CD4-positive, alpha-beta T cell treated with Interleukin-6 for 4 hours (primary cell): ENCODE results near the gene MKNK1.

Experiments used
- DNase-seq: peaks from one replicate; pipeline ENCODE4 v3.0.0-alpha.2; 2020; ENCODE audit warnings: mixed read lengths

MKNK1 gene

GRCh38 chr1:46557403-46557802 is 46.7 kb downstream of the MKNK1 start:
- no peak for DNase-seq

DNA sequence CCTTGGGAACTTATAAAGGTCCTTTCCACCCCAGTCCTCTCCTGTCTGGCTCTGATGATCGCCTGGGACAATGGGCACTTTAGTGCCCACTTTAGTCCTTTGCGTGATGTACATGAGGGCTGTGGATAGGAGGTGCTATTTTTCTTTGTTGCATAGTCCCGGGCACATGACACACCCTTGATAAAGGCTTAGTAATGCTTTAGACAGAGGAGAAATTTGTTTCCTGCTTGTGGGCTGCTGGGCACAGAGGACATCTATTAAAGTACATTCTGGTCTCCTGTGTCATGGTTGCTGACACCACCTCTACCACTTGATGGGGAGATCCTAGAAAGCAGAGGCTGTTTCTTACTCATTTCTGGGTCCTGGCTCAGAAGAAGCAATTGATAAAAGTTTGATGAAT is 47.2 kb downstream of the MKNK1 start:
- DNase-seq = no peak

GRCh38 chr1:46555826-46556619 is 48.0 kb downstream of the MKNK1 start:
- DNase-seq = no peak

- DNase-seq = no peak
Measured at GRCh38 chr1:46554597-46555381, 49.3 kb downstream of the MKNK1 start.

DNA sequence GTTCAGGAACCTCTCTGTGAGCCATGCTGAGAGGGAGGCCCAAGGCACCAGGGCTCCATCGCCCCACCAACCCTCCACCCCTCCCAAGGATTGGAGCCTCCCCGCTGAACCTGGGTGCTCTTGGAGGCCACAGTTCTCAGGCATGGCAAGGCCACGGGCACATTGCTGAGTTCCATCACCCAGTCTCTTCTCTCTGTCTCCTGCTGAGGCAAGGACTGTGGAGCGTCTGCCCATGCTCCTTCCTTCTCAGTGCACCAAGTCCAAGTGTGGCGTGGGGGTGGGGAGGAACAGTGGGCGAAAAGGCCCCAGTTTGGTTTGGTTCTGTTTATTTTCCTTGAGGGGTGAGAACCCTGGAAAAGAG is 49.9 kb downstream of the MKNK1 start:
- DNase-seq = no peak

DNA sequence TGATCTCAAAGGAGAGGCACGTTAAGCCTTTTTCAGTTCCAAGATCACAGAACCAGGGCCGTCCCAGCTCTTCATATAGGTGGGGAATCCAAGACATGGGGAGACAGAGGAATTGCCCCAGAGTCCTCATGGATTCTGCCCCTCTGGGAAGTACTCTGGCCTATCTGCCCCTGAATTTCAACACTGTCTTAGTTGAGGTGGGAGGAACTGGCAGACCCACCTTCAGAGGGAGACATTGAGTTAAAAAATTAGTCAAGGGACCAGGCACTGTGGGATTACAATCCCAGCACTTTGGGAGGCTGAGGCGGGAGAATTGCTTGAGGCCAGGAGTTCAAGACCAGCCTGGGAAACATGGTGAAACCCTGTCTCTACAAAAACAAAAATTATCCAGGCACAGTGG is 50.6 kb downstream of the MKNK1 start:
- no peak for DNase-seq

DNA sequence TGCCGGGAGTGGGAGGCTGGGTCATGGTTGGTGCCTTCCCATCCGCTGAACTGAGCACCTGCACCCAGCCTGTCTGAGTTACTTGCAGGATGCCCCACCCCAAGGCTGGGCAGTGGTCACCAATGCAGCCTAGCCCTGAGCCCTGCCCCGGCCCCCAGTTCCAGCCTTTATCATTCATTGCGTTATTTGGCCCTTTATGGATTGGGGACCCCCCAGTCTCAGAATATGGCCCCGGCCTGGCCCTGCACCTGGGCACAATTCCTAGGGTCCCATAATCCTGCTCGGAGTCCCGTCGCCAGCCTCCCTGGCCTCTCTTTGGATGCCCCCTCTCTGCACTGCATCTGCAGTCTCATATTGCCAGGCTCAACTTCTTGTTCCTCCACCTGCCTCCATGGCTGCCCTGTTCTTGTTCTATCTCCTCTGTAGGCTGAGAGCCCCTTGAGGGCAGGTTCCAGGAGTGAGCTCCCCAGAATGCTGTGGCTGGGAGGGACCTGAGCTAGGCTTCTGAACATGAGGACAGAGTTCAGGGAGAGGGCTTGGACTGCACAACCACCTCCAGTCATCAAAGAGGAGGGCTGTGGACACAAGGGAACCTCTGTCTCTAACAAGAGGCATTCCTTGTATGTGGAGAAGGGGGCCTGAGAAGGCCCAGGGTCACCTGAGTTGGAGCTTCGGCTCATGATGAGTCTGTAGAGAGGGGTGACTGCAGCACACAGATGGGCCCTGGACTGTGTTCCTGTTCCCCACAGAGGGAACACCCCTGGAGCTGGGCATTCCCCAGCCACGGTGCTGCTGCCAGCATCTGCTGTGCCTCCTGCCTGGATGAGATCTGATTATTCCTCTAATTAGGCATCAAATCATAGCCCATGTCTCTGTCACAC is 51.5 kb downstream of the MKNK1 start:
- no peak for DNase-seq

GRCh38 chr1:46551597-46552095 is 52.4 kb downstream of the MKNK1 start, which contains the start of gene KNCN:
TSS of gene KNCN (minus strand) at chr1:46551647. CDS start at chr1:46551215, 432 bp downstream.
- DNase-seq = no peak

GRCh38 chr1:46550751-46551231 is 53.3 kb downstream of the MKNK1 start:
- DNase-seq = no peak

DNA sequence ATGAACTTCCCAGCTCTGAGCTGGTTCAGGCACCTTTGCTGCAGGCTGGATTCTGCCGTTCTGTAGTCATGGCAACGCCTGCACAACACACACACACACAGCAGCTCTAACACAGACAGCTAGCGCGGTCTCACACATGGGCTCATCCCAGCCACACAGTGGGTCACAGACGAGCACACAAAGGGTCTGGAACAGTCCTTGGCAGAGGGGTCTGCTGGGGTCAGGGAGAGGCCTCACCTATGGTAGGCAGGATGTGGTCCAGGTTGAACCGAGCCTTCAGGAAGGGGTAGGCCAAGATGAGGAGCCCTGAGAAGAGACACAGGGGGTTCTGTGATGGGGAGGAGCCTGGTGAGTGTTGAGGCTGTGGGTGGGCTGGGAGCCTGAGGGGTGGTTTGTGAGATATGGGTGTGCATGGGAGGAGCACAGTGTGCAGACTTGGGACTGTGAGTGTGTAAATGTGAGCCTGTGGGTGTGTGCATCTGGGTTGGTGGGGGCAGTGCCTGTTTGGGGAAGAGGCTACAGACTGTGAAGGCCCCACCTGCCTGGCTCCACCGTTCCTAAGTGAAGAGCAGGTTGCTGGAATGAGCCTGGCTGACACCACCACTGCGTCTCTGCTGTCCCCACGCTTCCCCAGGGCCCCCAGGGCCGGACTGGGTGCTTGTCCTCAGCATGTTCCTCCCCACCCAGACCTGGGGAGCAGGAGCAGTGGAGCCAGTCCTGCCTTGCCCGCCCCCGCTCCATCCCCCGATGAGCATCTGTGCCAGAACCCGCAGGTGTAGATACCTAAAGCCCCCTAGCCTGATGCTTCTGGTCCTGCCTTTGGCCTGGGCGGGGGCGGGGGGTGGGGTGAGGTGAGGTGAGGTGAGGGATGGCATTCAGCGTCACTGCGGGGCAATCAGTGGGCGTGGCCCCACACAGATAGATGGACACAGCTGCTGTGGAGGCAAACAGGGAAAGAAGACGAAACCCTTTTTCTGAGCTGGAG is 54.1 kb downstream of the MKNK1 start:
- DNase-seq = peak; percentile 8

DNA sequence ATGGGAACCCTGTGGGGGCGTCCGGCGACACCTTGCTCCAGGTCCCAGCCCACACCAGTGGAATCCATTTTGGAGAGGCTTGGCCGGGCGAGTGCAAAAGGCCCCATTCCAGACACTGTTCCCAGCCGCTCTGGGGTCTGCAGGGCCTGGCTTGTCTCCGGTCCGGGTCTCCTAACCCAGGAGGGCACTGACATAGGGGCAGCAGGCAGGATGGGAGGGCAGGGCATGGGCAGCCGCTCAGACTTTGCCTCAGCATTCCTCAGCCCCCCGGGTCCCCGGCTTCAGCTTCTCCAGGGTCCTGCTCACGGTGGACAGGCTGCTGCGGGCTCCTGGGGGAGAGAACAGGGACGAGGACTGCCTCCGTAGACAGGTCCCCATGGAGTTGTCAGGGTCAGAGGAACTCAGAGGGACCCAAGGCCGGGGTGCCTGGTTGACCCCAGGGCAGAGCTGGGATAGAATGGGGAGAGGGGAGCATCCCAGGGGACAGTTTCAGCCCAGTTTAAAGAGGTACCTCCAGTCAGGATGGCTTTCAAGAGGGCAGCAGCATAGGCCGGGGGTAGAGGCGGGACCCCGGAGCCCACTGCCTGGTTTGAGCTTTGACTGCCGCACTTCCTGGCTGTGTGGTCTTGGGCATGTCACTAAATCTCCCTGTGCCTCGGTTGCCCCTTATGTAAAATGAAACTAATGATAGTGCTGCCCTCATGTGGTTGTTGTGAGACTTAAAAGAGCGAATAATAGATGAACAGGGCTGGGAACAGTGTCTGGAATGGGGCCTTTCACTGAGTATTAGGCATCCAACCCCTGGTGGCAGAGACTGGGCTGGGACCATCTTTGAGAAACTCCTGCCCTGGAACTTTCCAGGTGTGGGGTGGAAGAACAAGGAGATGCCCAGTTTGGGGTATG is 56.3 kb downstream of the MKNK1 start:
- peak; percentile 17 for DNase-seq

GRCh38 chr1:46546210-46546609 is 57.9 kb downstream of the MKNK1 start:
- DNase-seq = no peak

- no peak for DNase-seq
Measured at GRCh38 chr1:46545784-46546183, 58.3 kb downstream of the MKNK1 start.

- DNase-seq = no peak
Measured at GRCh38 chr1:46544561-46545240, 59.4 kb downstream of the MKNK1 start.

DNA sequence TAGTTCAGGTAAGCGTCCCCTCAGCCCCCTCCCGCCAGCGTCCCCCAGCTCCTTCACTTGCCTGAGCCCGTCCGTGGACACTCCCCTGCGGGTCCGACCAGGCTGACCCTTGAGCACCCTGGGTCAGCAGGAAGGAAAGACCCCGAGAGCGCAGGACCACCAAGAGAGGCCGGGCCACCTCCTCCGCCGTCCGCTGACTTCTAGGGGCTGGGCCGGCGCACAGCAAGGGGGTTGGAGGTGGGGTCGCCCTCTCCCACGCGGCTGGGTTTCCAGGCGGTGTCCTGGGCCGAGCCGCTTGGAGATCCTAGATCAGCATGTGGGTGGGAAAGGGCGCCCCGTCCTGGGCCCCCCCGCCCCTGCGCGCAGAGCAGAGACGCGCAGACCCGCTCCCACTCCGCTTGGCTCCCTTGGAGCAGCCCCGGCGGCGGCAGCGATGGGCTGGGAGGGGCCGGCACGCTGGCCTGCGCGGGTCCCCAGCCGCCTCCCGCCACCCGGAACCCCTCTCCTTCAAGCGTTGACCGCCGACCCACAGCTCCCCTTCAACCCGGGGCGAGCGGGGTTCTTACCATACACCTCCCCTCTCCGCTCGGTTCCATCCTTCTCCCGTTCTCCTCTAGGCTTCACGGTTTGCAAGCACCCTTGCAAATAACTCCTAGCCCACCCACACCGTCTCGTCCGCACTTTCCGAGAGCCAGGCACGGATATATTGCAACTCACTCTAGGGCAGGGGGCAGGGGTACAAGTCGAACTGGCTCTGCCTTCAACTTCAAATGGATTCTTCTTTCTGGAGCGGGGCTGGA is 60.1 kb downstream of the MKNK1 start:
- DNase-seq = no peak

DNA sequence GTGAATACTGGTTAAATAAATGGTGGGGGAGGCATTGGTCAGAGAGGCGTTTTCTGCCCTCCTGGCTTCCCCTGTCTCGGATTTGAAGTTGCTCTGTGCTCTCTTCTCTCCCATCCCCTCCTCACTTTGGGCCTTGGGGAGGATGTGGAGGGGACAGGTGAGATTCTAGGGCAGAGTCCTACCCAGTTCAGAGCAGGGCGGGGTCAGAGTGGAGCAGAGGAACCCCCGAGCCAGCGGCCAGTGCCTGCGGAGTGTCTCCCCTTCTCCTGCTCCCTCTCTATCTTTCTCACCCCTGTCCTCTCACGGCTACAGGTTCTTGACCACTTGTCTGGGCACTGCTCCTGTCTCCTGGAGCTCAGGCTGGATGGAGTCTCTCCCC is 60.7 kb downstream of the MKNK1 start:
- no peak for DNase-seq

GRCh38 chr1:46539972-46540371 is 64.1 kb downstream of the MKNK1 start:
- no peak for DNase-seq

GRCh38 chr1:46538147-46538546 is 65.9 kb downstream of the MKNK1 start:
- DNase-seq = no peak

DNA sequence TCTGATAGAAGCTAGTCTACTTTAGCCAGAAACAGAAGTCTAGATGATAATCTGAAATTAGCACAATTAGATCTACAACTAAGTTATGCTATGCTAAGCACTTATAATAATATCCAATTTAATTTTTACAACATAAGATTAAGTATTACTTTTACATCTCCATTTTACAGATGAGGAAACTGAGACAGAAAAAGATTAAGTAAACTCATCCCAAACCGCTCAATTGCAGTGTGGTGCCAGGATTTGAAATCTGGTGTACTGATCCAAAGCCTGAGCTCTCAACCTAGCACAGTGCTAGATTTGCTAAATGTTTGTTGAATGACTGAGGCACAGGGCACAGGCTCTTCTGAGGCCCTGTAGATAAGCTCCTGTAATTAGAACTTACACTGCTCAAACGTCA is 66.4 kb downstream of the MKNK1 start:
- DNase-seq = no peak
